Gastrocnemius medialis (tissue), 4 donors: ENCODE measurements around the gene NCK1. TPM values are rescaled to one million over a fixed set of nuclear protein-coding genes. Genes with fewer than 3 reads are reported as not detected.

Experiments used
- ATAC-seq, 2 donors: fragments of 150-250 bp; one replicate each; pipeline ENCODE4 v1.9.1; 2016
- DNase-seq, 2 donors: peaks; one replicate each; pipeline ENCODE4 v3.0.0-alpha.2; 2019
- H3K27ac ChIP-seq, 4 donors: fragments of 200-600 bp; sonication (generic); 1 replicate in 1 of 4; 2 replicates in 3 of 4; pipeline ENCODE4 v1.5.1; 2016 to 2018; ENCODE audit warnings: mild to moderate bottlenecking in 2 of 4, moderate library complexity in 1 of 4
- H3K27me3 ChIP-seq, 3 donors: fragments of 200-600 bp; sonication (generic) in 2 of 3; 1 replicate in 1 of 3; 2 replicates in 2 of 3; pipeline versions ENCODE4 v1.5.1 to v1.6.0; 2016 to 2019; ENCODE audit warnings: mild to moderate bottlenecking in 1 of 3, moderate library complexity in 1 of 3
- H3K36me3 ChIP-seq, 2 donors: fragments of 200-600 bp; sonication (generic) in 1 of 2; one replicate each; pipeline ENCODE4 v1.5.1; 2017 to 2018
- H3K4me1 ChIP-seq, 2 donors: fragments of 200-600 bp; sonication (generic) in 1 of 2; one replicate each; pipeline ENCODE4 v1.5.1; 2016 to 2017; ENCODE audit warnings: mild to moderate bottlenecking in 2 of 2
- H3K4me3 ChIP-seq, 4 donors: fragments of 200-600 bp; sonication (generic) in 3 of 4; 1 replicate in 1 of 4; 2 replicates in 3 of 4; pipeline ENCODE4 v1.5.1; 2016 to 2019; ENCODE audit warnings: mild to moderate bottlenecking in 2 of 4
- H3K9me3 ChIP-seq, 3 donors: fragments of 200-600 bp; sonication (generic) in 2 of 3; 1 replicate in 1 of 3; 2 replicates in 2 of 3; pipeline ENCODE4 v1.5.1; 2016 to 2019
- POLR2A ChIP-seq, 2 donors: fragments of 450-650 bp; IDR thresholded peaks; one replicate each; pipeline ENCODE4 v1.6.1; 2017; ENCODE audit warnings: antibody characterized with exemption in 2 of 2, mild to moderate bottlenecking in 2 of 2, moderate library complexity in 2 of 2
- in situ Hi-C, 4 donors: fragments of 200-750 bp; cut with MboI; loops; one replicate each; pipeline versions ENCODE4 v1.15.0 to v1.8.0; 2017; ENCODE audit warnings: low sequenced_read_pairs in 4 of 4
- intact Hi-C: fragments of 100-400 bp; cut with DNase I; formaldehyde crosslinking; loops from one replicate; pipeline ENCODE4 v1.15.1; 2023; ENCODE audit warnings: low total_unique reads
- total RNA-seq, 4 donors: library from RNA; depleted of rRNA; stranded (reverse); fragments of >200 nt; gene quantifications; one replicate each; pipeline versions ENCODE4 v1.1.0 to v1.2.3, GENCODE V29; 2016
- TF ChIP-seq, protein P1 (sequence below), 5 experiments: fragments of 450-650 bp in 3 of 5; fragments of 200-600 bp in 2 of 5; sonication (generic) in 2 of 5; IDR thresholded peaks in 4 of 5; conservative IDR thresholded peaks in 1 of 5; 1 replicate in 4 of 5; 2 replicates in 1 of 5; pipeline ENCODE4 v1.5.1; 2016 to 2019; ENCODE audit warnings: antibody characterized with exemption in 5 of 5, mild to moderate bottlenecking in 3 of 5, moderate library complexity in 3 of 5

The NCK1 gene
- total RNA-seq, 4 donors from 2014 or later: 23.5 to 36.6 (median 27.0) TPM

GRCh38 chr3:136920904-136921611, 59.0 kb downstream of the NCK1 start:
- H3K4me3 ChIP-seq: no peak overlapping the region
- no peaks in the 10 kb centered on the region for H3K36me3 ChIP-seq
- H3K27me3 ChIP-seq: no peaks in the 10 kb centered on the region
- peak overlapping the region in 2 of 4 donors; percentile 2 to 6 for H3K27ac ChIP-seq
- H3K4me1 ChIP-seq: peaks cover 42 to 52% of the 10 kb centered on the region in 2 donors
- in situ Hi-C loops (no loop called here), intact Hi-C loops (no loop called here)
- ATAC-seq (no peak), DNase-seq (no peak)
- no peaks in the 10 kb centered on the region for H3K9me3 ChIP-seq
- no peak for TF ChIP-seq POLR2A (IDR thresholded peaks at IDR 0.05)

DNA sequence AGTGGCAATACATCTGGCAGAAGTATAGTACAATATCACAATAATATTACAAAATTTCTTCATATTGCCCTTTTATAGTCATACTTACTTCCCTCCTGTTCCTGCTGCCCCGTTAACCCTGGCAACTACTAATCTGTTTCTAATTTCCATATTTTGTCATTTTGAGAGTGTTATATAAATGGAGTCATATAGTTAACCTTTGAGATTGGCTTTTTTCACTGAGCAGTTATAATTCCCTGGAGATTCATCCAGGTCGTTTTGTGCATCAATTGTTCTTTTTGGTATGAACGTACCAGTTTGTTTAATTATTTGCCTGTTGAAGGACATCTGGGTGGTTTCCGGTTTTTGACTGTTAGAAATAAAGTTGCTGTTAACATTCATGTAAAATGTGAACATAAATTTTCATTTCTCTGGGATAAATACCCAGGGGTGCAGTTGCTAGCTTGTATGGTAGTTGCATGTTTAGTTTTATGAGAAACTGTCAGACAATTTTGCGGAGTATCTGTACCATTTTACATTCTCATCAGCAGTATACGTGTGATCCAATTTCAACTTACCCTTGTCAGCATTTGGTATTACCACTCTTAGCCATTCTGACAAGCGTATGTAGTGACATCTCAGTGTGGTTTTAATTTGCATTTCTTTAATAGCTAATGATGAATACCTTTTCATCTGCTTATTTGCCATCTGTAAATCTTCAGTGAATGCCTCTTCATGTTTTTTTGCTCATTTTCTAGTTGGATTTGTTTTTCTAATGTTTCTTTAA, 63.6 kb downstream of the NCK1 start:
- DNase-seq: no peak
- Histone ChIP-seq H3K9me3 (no peaks in the 10 kb centered on the region), H3K4me1 (peaks cover 30 to 31% of the 10 kb centered on the region in 2 donors), H3K27ac (peak overlapping the region in 2 of 4 donors; percentile 1 to 8), H3K27me3 (no peaks in the 10 kb centered on the region), H3K4me3 (no peak overlapping the region), H3K36me3 (no peaks in the 10 kb centered on the region)
- ATAC-seq: peak; percentile 50 to 58
- in situ Hi-C loops (no loop called here), intact Hi-C loops (no loop called here)
- TF ChIP-seq, protein P1, sequence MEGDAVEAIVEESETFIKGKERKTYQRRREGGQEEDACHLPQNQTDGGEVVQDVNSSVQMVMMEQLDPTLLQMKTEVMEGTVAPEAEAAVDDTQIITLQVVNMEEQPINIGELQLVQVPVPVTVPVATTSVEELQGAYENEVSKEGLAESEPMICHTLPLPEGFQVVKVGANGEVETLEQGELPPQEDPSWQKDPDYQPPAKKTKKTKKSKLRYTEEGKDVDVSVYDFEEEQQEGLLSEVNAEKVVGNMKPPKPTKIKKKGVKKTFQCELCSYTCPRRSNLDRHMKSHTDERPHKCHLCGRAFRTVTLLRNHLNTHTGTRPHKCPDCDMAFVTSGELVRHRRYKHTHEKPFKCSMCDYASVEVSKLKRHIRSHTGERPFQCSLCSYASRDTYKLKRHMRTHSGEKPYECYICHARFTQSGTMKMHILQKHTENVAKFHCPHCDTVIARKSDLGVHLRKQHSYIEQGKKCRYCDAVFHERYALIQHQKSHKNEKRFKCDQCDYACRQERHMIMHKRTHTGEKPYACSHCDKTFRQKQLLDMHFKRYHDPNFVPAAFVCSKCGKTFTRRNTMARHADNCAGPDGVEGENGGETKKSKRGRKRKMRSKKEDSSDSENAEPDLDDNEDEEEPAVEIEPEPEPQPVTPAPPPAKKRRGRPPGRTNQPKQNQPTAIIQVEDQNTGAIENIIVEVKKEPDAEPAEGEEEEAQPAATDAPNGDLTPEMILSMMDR (IDR thresholded peaks at IDR 0.05 in 4 of 5, conservative IDR thresholded peaks at IDR 0.05 in 1 of 5): no peak
- TF ChIP-seq POLR2A (IDR thresholded peaks at IDR 0.05): no peak

DNA sequence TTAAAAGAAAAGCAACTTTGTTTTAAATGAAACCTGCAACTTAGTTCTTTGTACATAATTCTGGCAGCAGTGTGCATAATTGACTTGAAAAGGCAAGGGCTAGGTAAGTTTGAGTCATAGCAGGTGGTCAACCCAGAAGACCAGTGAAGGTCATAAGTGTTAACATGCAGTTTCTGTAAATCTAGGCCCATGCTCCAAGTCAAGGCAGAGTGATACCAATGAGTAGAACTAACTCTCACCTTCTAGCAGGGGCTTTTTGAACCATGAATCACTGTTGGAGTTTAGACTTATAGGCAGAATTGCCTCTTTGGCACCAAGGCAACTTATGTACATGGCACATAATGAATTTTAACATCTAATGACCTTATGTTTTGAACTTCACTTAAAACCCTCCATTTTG, 66.2 kb downstream of the NCK1 start:
- intact Hi-C loops: no loop called here
- in situ Hi-C loops: no loop called here
- TF ChIP-seq, protein P1 (IDR thresholded peaks at IDR 0.05 in 4 of 5, conservative IDR thresholded peaks at IDR 0.05 in 1 of 5): no peak
- TF ChIP-seq POLR2A (IDR thresholded peaks at IDR 0.05): no peak
- no peaks in the 10 kb centered on the region for H3K9me3 ChIP-seq
- H3K27me3 ChIP-seq: no peaks in the 10 kb centered on the region
- peak overlapping the region in 3 of 4 donors; percentile 32 to 62 (median 60) for H3K27ac ChIP-seq
- ATAC-seq: no peak
- peaks cover 34 to 39% of the 10 kb centered on the region in 2 donors for H3K4me1 ChIP-seq
- no peak for DNase-seq
- H3K36me3 ChIP-seq: no peaks in the 10 kb centered on the region
- no peak overlapping the region for H3K4me3 ChIP-seq

DNA sequence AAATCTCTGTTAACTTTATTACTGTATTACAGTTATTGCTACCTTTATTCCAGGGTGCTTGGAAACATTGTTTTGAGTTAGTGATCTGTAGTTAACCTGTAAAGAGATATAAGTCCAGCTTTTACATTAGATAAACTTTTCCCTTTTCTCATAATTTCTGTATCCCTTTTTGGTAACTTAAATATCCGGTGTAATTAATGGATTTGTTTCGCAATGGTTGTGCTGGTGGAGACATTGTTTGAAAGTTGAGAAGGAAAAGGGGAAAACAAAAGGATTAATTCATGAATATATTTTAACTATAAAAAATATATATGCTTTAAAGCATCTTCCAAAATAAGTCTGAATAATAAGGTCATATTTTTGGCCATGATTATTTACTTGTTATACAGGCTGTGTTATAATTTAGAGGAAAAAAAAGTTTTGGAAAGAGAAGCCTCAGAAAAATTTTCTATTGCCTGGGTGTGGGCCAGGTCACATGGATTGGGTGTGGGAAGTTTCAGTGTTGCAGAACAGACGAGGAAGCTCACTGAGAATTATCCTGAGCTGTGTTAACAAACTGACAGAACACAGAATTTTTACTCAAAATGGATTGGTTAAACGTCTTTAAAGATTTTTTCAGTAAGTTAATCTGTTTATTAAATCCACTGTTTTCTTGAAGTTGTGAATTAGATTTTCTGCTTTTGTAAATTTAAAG, 68.1 kb downstream of the NCK1 start:
- Histone ChIP-seq H3K4me3 (peak overlapping the region in 3 of 4 donors; percentile 2 to 44 (median 4)), H3K36me3 (no peaks in the 10 kb centered on the region), H3K27ac (peak overlapping the region in 3 of 4 donors; percentile 32 to 62 (median 60)), H3K9me3 (no peaks in the 10 kb centered on the region), H3K4me1 (peaks cover 24 to 27% of the 10 kb centered on the region in 2 donors), H3K27me3 (no peaks in the 10 kb centered on the region)
- no peak for TF ChIP-seq POLR2A (IDR thresholded peaks at IDR 0.05)
- TF ChIP-seq, protein P1 (IDR thresholded peaks at IDR 0.05 in 4 of 5, conservative IDR thresholded peaks at IDR 0.05 in 1 of 5): no peak
- intact Hi-C loops (loop anchor here (10.0 kb wide), 1 partner anchor 65 kb away; the partner anchor contains the start of gene NCK1), in situ Hi-C loops (no loop called here)
- peak; percentile 68 to 75 for ATAC-seq
- DNase-seq: peak; percentile 29 to 39
